Parathyroid adenoma (tissue), 2 donors: ENCODE data around the gene PACS1.

Experiments used
- H2AFZ ChIP-seq: fragments of 300-600 bp; sonication (generic); one replicate; pipeline ENCODE4 v1.7.0; 2017; ENCODE audit warnings: antibody characterized with exemption, mild to moderate bottlenecking
- H3K27ac ChIP-seq: fragments of 300-600 bp; sonication (generic); one replicate; pipeline ENCODE4 v1.7.0; 2017
- H3K27me3 ChIP-seq: fragments of 300-600 bp; sonication (generic); one replicate; pipeline ENCODE4 v1.7.0; 2017; ENCODE audit warnings: low read length; ENCODE audit not compliant: control insufficient read depth, insufficient read depth
- H3K36me3 ChIP-seq: fragments of 300-600 bp; sonication (generic); one replicate; pipeline ENCODE4 v1.7.0; 2017; ENCODE audit warnings: low read length; ENCODE audit not compliant: control insufficient read depth, insufficient read depth
- H3K4me1 ChIP-seq: fragments of 300-600 bp; sonication (generic); one replicate; pipeline ENCODE4 v1.7.0; 2017; ENCODE audit warnings: control low read depth
- H3K4me2 ChIP-seq: fragments of 300-600 bp; sonication (generic); one replicate; pipeline ENCODE4 v1.7.0; 2017; ENCODE audit warnings: low read length
- H3K4me3 ChIP-seq: fragments of 300-600 bp; sonication (generic); one replicate; pipeline ENCODE4 v1.7.0; 2017; ENCODE audit warnings: low read depth, low read length
- H3K79me2 ChIP-seq: fragments of 300-600 bp; sonication (generic); one replicate; pipeline ENCODE4 v1.7.0; 2017; ENCODE audit warnings: control low read depth
- H3K9ac ChIP-seq: fragments of 300-600 bp; sonication (generic); one replicate; pipeline ENCODE4 v1.7.0; 2017; ENCODE audit warnings: mild to moderate bottlenecking
- H3K9me3 ChIP-seq: fragments of 300-600 bp; sonication (generic); one replicate; pipeline ENCODE4 v1.7.0; 2017; ENCODE audit warnings: low read length; ENCODE audit not compliant: control insufficient read depth
- TF ChIP-seq, protein P1 (sequence below): fragments of 300-600 bp; sonication (generic); IDR thresholded peaks from one replicate; pipeline ENCODE4 v1.7.0; 2017; ENCODE audit warnings: antibody characterized with exemption, mild to moderate bottlenecking
- donor health status: primary hyperparathyroidism.

The PACS1 gene

DNA sequence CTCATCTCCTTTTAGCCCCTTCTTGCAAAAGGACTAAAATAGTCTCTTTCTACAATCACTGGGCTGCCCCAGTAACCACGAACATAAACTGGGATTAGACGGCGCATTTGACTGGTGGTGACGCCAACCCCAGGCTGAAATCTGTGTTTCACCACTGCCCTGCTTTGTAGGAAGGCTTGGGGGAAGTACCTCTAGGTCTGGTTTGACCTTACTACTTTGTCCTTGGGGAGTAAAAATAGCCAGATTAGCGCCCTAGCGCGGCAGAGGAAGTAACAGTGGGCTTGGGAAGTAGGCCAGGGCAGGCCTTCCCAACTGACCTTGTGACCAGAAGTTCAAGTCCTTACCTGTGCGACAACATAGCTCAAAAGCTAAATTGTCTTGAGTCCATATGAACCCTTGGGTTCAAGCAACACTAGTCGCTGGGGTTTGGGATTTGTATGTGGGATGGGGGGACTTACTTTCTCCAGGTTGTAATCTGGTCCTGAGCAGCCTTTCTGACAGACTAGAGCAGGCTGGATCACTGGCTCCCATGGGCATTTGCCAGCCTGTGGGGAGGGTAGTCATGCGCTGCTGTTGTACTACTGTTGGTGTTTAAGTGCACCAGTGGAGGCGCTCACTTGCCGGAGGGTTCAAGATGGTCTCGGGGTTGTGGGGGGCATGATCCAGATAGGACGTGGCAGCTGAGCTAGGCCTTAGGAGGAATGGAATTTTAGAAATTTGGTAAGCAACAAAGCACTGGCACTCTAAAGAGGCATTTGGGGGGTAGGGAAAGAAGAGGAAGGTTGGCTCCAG, 953 bp upstream of the PACS1 start:
- H3K9ac ChIP-seq: no peak overlapping the region
- H2AFZ ChIP-seq: peak overlapping the region; percentile 66
- no peaks in the 10 kb centered on the region for H3K27me3 ChIP-seq
- H3K79me2 ChIP-seq: no peaks in the 10 kb centered on the region
- TF ChIP-seq, protein P1, sequence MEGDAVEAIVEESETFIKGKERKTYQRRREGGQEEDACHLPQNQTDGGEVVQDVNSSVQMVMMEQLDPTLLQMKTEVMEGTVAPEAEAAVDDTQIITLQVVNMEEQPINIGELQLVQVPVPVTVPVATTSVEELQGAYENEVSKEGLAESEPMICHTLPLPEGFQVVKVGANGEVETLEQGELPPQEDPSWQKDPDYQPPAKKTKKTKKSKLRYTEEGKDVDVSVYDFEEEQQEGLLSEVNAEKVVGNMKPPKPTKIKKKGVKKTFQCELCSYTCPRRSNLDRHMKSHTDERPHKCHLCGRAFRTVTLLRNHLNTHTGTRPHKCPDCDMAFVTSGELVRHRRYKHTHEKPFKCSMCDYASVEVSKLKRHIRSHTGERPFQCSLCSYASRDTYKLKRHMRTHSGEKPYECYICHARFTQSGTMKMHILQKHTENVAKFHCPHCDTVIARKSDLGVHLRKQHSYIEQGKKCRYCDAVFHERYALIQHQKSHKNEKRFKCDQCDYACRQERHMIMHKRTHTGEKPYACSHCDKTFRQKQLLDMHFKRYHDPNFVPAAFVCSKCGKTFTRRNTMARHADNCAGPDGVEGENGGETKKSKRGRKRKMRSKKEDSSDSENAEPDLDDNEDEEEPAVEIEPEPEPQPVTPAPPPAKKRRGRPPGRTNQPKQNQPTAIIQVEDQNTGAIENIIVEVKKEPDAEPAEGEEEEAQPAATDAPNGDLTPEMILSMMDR: no peak
- no peaks in the 10 kb centered on the region for H3K36me3 ChIP-seq
- H3K27ac ChIP-seq: peak overlapping the region; percentile 75
- H3K4me1 ChIP-seq: peaks cover 6% of the 10 kb centered on the region
- no peaks in the 10 kb centered on the region for H3K9me3 ChIP-seq
- H3K4me3 ChIP-seq: peak overlapping the region; percentile 47
- peak overlapping the region; percentile 62 for H3K4me2 ChIP-seq

DNA sequence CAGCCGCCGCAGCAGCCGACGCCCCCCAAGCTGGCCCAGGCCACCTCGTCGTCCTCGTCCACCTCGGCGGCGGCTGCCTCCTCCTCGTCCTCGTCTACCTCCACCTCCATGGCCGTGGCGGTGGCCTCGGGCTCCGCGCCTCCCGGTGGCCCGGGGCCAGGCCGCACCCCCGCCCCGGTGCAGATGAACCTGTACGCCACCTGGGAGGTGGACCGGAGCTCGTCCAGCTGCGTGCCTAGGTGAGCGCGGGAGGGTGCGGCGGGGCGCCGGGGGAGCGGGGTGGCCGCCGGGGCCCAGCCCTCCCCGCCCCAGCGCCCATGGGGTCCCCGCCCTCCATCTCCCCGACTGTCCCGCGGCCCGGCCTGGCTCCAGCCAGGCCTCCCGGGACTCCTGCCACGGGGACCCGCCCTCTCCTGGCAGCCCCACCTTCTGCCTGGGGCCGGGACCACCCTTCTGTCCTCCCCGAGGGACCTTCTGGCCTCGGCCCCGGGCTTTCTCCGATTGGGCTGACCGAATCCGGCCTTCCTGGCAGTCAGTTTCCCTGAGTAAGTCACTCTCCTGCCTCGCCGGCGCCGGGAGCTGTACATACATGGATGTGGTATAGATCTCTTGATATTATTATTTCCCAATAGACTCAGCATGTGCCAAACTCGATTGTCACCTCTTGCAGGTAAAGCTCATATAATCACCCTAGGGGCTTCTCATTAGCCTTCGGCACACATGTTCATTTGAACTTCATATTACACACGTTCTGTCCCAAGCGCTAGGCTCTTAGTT, 720 bp downstream of the PACS1 start:
- TF ChIP-seq, protein P1: no peak
- H3K27ac ChIP-seq: peak overlapping the region; percentile 66
- H3K4me2 ChIP-seq: peak overlapping the region; percentile 41
- no peaks in the 10 kb centered on the region for H3K79me2 ChIP-seq
- peak overlapping the region; percentile 74 for H2AFZ ChIP-seq
- H3K9ac ChIP-seq: peak overlapping the region; percentile 53
- peaks cover 6% of the 10 kb centered on the region for H3K4me1 ChIP-seq
- no peaks in the 10 kb centered on the region for H3K36me3 ChIP-seq
- peak overlapping the region; percentile 51 for H3K4me3 ChIP-seq
- no peaks in the 10 kb centered on the region for H3K27me3 ChIP-seq
- H3K9me3 ChIP-seq: no peaks in the 10 kb centered on the region

DNA sequence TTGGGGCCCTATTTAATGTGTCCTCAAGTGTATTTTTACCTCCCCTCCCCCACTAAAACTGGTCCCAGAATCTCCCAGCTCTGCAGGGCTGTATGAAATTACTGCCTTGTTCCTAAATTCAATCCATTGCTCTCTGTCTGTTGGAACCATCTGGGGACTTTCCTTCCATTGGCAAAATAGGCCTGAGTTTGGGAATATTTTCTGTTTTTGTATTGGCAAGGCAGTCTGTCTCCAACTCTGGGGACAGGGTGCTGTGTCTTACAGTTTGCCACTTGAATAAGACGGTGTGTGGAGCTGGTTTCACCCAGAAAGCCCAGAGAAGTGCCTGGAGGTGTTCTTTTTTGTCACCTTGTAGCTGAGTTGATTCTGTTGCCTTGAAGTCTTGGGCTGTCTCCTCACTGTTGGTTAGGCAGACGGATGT, 1.3 kb downstream of the PACS1 start:
- H3K4me1 ChIP-seq: peaks cover 6% of the 10 kb centered on the region
- TF ChIP-seq, protein P1: no peak
- no peaks in the 10 kb centered on the region for H3K9me3 ChIP-seq
- H3K4me3 ChIP-seq: peak overlapping the region; percentile 51
- peak overlapping the region; percentile 41 for H3K4me2 ChIP-seq
- H3K27me3 ChIP-seq: no peaks in the 10 kb centered on the region
- H3K27ac ChIP-seq: peak overlapping the region; percentile 66
- no peaks in the 10 kb centered on the region for H3K79me2 ChIP-seq
- peak overlapping the region; percentile 74 for H2AFZ ChIP-seq
- no peak overlapping the region for H3K9ac ChIP-seq
- no peaks in the 10 kb centered on the region for H3K36me3 ChIP-seq

DNA sequence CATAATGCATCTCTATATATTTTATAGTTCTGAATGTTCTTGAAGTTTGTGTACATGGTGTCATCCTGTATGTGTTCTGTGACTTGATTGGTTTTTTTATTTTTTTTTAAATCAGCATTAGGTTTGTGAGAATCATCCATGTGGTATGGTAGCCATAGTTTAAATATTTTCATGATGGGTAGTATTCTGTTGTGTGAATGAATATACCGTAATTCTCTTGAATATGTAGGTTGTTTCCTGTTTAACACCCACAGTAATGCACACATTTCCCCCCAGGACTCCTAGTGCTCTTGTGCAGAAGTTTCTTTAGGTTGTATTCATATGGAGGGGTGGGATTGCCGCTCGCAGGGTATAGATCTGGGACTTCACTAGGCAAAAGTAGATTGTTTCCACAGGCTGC, 2.0 kb downstream of the PACS1 start:
- H3K4me1 ChIP-seq: peaks cover 6% of the 10 kb centered on the region
- H3K27ac ChIP-seq: no peak overlapping the region
- H2AFZ ChIP-seq: no peak overlapping the region
- H3K9me3 ChIP-seq: no peaks in the 10 kb centered on the region
- no peak overlapping the region for H3K4me2 ChIP-seq
- H3K79me2 ChIP-seq: peaks cover 2% of the 10 kb centered on the region
- no peak overlapping the region for H3K9ac ChIP-seq
- H3K4me3 ChIP-seq: no peak overlapping the region
- H3K27me3 ChIP-seq: no peaks in the 10 kb centered on the region
- no peaks in the 10 kb centered on the region for H3K36me3 ChIP-seq
- TF ChIP-seq, protein P1: no peak
